NCI-H2107 treated with DMSO at 0.1 percent for 48 hours (cell line): Measurements from ENCODE around the gene LARP1.

Source experiments
- DNase-seq: peaks from one replicate; lab custom pipeline; 2025; ENCODE audit not compliant: unreplicated experiment; lab: John Stamatoyannopoulos, UW

The LARP1 gene

GRCh38 chr5:154850255-154851062 lies 95.3 kb downstream of the LARP1 start, which contains the start of gene FAXDC2:
FAXDC2 (minus strand) TSS chr5:154850603; CDS start chr5:154838178, 12,425 bp downstream.
- no peak for DNase-seq

- DNase-seq: no peak
Measured at GRCh38 chr5:154851351-154851750, 96.2 kb downstream of the LARP1 start.

GRCh38 chr5:154857530-154858296 lies 102.5 kb downstream of the LARP1 start:
- peak; percentile 79 for DNase-seq

GRCh38 chr5:154858297-154858971 lies 103.3 kb downstream of the LARP1 start, which contains the start of gene CNOT8:
CNOT8 (plus strand) TSS chr5:154858627; CDS start chr5:154863279, 4,652 bp downstream.
- DNase-seq: peak; percentile 76

- DNase-seq: no peak
Measured at GRCh38 chr5:154858972-154859871, 104.0 kb downstream of the LARP1 start.

- no peak for DNase-seq
Measured at GRCh38 chr5:154860123-154860522, 104.9 kb downstream of the LARP1 start.

GRCh38 chr5:154860765-154861164 lies 105.6 kb downstream of the LARP1 start:
- no peak for DNase-seq

GRCh38 chr5:154861946-154862345 lies 106.8 kb downstream of the LARP1 start:
- no peak for DNase-seq

GRCh38 chr5:154862766-154863165 lies 107.6 kb downstream of the LARP1 start:
- no peak for DNase-seq

GRCh38 chr5:154863291-154864080 lies 108.3 kb downstream of the LARP1 start:
- DNase-seq: no peak

GRCh38 chr5:154865466-154866184 lies 110.4 kb downstream of the LARP1 start:
- no peak for DNase-seq

GRCh38 chr5:154866841-154867240 lies 111.7 kb downstream of the LARP1 start:
- no peak for DNase-seq
